HG03558 (cell line): ENCODE measurements around the gene MAML2.
A peak's percentile ranks its signal among the peaks of the same experiment; 100 is the strongest.
"Not testable (repeated sequence)": the region's sequence is repeated elsewhere in the genome, so short reads cannot be mapped to it uniquely, and the experiment has no call there.

ENCODE experiments used
- ATAC-seq: cut with Tn5 transposase; IDR thresholded peaks from one replicate; pipeline ENCODE4 v1.9.1; 2021; ENCODE audit warnings: moderate number of reproducible peaks; ENCODE audit not compliant: unreplicated experiment; ENCODE audit errors: extremely low read depth

The MAML2 gene

GRCh38 chr11:96276836-96277235, 66.2 kb downstream of the MAML2 start:
- ATAC-seq, result no peak

GRCh38 chr11:96275801-96276594, 67.0 kb downstream of the MAML2 start:
- ATAC-seq, result no peak

GRCh38 chr11:96273507-96273906, 69.5 kb downstream of the MAML2 start:
- ATAC-seq, result no peak

GRCh38 chr11:96272529-96273222, 70.3 kb downstream of the MAML2 start:
- ATAC-seq, result no peak

GRCh38 chr11:96271777-96272176, 71.2 kb downstream of the MAML2 start:
- ATAC-seq, result no peak

GRCh38 chr11:96271352-96271751, 71.6 kb downstream of the MAML2 start:
- not testable (repeated sequence) for ATAC-seq

- ATAC-seq, result not testable (repeated sequence)
These were observed 74.5 kb downstream of the MAML2 start for GRCh38 chr11:96268527-96268926.

GRCh38 chr11:96267496-96268032, 75.4 kb downstream of the MAML2 start:
- peak; percentile 90 for ATAC-seq

GRCh38 chr11:96267001-96267495, 75.9 kb downstream of the MAML2 start:
- no peak for ATAC-seq

GRCh38 chr11:96265972-96266371, 77.0 kb downstream of the MAML2 start:
- no peak for ATAC-seq

- no peak for ATAC-seq
These were observed 77.7 kb downstream of the MAML2 start for GRCh38 chr11:96265220-96265737.

- no peak for ATAC-seq
These were observed 78.6 kb downstream of the MAML2 start for GRCh38 chr11:96264364-96264763.

- ATAC-seq, result no peak
These were observed 79.7 kb downstream of the MAML2 start for GRCh38 chr11:96263238-96263763.

- no peak for ATAC-seq
These were observed 82.5 kb downstream of the MAML2 start for GRCh38 chr11:96260532-96260931.

GRCh38 chr11:96260067-96260511, 82.9 kb downstream of the MAML2 start:
- ATAC-seq, result no peak

- no peak for ATAC-seq
These were observed 83.7 kb downstream of the MAML2 start for GRCh38 chr11:96259134-96259830.

- ATAC-seq, result peak; percentile 56
These were observed 84.7 kb downstream of the MAML2 start for GRCh38 chr11:96257972-96258934.

GRCh38 chr11:96257036-96257435, 86.0 kb downstream of the MAML2 start:
- no peak for ATAC-seq
